GM12874 (cell line): ENCODE measurements around the gene PPP1R26.

Experiments
- TF ChIP-seq, protein P1 (sequence below): IDR thresholded peaks from 2 replicates; pipeline ENCODE4 v1.5.1; 2011; ENCODE audit warnings: low read depth, mild to moderate bottlenecking, control low read depth, low read length, moderate library complexity; ENCODE audit not compliant: insufficient read depth

The PPP1R26 gene

DNA sequence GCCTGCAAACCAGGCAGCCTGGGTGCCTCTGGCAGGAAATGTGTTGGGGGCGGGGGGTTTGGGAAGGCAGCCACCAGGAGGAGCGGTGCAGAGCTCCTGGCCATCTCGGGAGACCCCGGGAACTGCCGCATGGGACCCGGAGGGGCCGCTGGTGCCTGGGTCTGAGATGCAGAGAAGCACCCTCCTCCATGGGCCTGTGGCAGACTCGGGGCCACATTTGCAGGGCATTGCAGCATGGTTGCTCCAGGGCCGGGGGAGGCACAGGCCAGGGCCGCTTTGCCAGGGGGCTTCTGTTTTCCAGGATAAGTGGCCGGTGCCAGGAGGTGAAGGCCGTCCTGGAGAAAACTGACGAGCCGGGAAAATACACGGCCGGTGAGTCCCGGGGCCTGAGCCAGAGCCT lies 43.3 kb downstream of the PPP1R26 start:
- TF ChIP-seq, protein P1, sequence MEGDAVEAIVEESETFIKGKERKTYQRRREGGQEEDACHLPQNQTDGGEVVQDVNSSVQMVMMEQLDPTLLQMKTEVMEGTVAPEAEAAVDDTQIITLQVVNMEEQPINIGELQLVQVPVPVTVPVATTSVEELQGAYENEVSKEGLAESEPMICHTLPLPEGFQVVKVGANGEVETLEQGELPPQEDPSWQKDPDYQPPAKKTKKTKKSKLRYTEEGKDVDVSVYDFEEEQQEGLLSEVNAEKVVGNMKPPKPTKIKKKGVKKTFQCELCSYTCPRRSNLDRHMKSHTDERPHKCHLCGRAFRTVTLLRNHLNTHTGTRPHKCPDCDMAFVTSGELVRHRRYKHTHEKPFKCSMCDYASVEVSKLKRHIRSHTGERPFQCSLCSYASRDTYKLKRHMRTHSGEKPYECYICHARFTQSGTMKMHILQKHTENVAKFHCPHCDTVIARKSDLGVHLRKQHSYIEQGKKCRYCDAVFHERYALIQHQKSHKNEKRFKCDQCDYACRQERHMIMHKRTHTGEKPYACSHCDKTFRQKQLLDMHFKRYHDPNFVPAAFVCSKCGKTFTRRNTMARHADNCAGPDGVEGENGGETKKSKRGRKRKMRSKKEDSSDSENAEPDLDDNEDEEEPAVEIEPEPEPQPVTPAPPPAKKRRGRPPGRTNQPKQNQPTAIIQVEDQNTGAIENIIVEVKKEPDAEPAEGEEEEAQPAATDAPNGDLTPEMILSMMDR, result no peak

DNA sequence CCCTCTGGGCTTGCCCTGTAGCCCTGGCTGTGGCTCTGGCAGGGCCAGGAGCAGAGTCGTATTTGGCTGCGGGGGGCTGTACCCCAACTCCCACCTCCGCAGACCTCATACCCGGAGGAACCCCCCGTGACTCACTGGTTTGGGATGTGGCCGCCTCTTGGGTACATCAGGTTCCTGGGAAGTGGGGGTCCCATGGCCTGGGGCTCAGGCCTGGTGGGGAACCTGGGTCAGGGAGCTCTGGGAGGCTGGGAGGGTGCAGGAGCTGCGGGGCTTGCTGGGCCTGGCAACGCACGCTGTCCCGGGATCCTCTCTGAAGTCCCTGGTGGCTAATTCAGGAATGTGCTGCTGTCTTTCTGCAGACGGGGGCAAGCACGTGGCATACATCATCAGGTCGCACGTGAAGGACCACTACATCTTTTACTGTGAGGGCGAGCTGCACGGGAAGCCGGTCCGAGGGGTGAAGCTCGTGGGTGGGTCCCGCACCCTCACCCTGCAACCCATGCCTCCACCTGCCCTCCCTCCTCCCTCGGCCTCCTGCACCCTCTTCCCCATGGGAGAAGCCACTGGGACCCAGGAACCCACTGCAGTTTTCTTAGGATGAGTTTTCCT lies 44.0 kb downstream of the PPP1R26 start:
- TF ChIP-seq, protein P1, result no peak

DNA sequence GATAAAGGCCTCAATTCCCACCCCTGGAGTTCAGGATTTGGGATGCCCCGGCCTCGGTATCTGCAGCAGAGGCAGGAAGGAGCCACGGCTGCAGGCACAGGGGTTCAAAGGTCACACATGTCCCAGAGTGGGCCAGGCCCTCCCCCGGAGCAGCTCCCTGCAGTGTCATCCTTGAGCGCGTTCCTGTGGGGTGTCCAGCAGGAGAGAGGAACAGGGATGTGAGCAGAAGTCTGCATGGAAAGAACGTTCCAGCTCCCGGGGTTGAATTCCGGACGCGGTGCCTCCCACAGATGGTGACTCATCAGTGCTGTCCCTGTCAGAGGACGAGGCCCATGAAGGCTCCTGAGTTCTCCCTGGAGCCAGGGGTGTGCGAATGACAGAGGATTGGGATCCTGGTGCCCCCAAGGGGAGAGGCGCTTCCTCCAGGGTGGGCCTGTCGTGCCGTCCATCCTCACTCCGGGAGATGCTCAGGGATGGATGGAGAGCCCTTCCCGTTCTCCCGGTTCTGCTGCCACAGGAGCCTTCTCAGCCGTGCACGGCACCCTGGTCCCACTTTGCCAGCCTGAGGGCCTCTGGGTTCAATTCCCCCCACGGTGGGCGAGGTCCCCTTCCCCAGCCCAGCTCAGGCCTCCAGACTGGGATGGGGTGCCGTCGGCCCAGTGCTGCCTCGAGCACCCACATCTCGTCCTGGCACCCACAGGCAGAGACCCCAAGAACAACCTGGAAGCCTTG lies 44.7 kb downstream of the PPP1R26 start:
- TF ChIP-seq, protein P1, result no peak

DNA sequence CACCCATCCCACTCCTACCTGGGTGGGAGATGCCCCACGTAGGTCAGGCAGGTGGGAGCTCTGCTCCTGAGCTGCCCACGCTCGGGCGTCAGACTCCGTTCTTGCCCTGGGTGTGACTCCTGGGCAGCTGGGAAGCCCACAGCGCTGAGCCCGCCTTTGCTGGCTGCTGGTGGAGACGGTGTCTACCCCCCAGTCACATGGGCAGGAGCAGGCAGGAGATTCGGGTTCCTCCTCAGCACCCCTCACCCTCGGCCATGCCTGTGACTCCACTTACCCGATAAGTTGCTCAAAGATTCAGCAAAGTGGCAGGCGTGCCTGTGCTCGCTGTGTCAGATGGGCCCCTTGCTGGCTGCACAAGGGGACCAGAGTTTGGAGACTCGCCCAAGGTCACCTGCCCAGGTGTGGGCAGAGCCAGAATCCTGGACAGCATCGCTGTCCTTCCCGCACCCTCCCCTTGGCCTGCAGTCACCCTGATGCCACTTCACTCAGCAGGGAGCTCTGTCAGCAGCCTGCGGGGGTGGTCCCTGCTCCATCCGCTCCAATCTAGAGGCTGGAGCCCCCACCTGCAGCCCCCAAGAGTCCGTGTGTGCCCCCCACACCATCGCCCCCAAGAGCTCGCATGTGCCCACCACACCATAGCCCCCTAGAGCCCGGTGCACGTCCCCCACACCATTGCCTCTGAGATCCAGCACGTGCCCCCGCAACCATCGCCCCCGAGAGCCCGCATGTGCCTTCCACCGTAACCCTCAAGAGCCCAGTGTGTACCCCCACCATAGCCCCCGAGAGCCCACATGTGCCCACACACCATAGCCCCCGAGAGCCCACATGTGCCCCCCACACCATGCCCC lies 45.9 kb downstream of the PPP1R26 start:
- TF ChIP-seq, protein P1, result no peak

DNA sequence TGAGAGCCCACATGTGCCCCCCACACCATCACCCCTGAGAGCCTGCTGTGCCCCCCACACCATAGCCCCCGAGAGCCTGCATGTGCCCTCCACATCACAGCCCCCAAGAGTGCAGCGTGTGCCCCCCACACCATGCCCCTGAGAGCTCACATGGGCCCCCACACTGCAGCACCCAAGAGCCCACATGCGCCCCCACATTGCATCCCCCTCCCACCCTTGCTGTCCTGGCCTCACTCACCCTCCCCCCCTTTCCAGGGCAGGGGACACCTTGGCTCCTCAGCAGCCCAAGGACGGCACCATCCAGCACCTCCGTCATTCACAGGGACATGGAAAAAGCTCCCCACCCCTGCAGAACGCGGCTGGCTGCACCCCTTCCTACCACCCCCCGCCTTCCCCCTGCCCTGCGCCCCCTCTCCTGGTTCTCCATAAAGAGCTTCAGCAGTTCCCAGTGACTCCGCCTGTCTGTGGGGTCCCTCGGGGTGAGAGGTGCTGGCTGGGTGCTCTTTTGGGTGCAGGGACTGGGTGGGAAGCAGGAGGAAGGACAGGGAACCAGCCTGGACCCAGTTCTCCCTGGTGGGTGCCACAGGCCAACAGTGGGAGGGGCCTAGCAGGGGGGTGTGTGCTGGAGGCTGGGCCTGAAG lies 46.6 kb downstream of the PPP1R26 start:
- TF ChIP-seq, protein P1, result no peak

DNA sequence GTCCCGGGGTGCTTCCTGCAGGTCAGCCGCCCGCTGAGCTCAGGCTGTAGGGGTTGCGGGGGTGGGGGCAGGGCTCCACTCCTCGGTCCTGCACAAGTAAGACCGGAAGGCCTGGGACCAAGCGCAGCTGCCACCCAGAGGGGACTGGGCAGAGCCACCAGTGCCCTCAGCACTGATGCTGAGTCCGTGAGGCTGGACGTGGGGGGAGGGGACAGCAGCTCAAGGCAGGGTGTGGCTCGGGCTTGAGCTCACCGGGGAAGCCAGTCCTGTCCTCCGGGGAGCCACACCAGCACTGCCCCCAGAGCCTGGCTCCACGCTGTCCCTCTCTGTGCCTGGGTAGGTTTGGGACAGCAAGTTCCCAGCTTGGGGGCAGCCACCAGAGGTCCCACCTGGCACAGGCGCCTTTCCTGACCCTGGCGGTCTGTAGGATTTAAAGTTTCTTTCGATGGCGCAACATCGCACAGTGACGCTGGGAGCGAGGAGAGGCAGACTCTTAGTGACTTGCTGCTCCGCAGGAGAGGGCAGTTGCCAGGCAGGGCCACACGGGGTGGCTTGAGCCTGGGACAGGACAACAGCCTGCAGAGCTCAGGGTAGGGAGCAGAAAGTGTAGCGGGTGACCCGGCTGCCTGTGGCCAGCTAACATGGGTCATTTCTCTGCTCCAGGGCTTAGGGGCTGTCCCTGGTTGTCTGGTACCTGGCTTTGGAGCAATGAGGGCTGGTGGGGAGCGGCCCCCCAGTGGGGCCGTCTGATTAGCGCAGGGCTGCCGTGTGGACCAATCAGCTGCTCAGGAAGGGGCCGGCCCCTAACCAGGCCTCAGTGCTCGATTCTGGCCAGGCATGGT lies 47.4 kb downstream of the PPP1R26 start:
- TF ChIP-seq, protein P1, result no peak
